ENCODE data around the gene TSC2.

The TSC2 gene

GRCh38 chr16:2061023-2061422 is 13.2 kb downstream of the TSC2 start:
- no peak overlapping the region for H3K4me3 ChIP-seq (IDR thresholded peaks at IDR 0.05; ENCODE audit: insufficient read depth, low read depth, low read length)
- no peak overlapping the region for H3K4me2 ChIP-seq
- H3K9ac ChIP-seq: no peak overlapping the region
- H3K27ac ChIP-seq: no peak overlapping the region
- H3K4me1 ChIP-seq (ENCODE audit: low read depth, poor library complexity, severe bottlenecking): no peaks in the 10 kb centered on the region
- peaks cover under 1% of the 10 kb centered on the region; the same call in 1 of the 2 replicates for H3K36me3 ChIP-seq (ENCODE audit: insufficient read depth)
- no peaks in the 10 kb centered on the region for H3K79me2 ChIP-seq (ENCODE audit: insufficient read depth, low read depth)
- H2AFZ ChIP-seq (ENCODE audit: low read depth): no peak overlapping the region
- H4K20me1 ChIP-seq (ENCODE audit: insufficient read depth): no peaks in the 10 kb centered on the region
- no peak for TF ChIP-seq CTCF (conservative IDR thresholded peaks at IDR 0.05; ENCODE audit: low read depth, low read length)
- H3K27me3 ChIP-seq (ENCODE audit: insufficient read depth, low read depth): no peaks in the 10 kb centered on the region

- H3K4me2 ChIP-seq: no peak overlapping the region
Measured at GRCh38 chr16:2061526-2061925, 13.7 kb downstream of the TSC2 start.

GRCh38 chr16:2062801-2063200 is 15.0 kb downstream of the TSC2 start:
- Histone ChIP-seq H3K36me3 (ENCODE audit: insufficient read depth) (peaks cover 4% of the 10 kb centered on the region; the same call in 1 of the 2 replicates), H3K4me2 (no peak overlapping the region), H2AFZ (ENCODE audit: low read depth) (no peak overlapping the region), H3K4me1 (ENCODE audit: low read depth, poor library complexity, severe bottlenecking) (no peaks in the 10 kb centered on the region), H3K9ac (no peak overlapping the region), H3K79me2 (ENCODE audit: insufficient read depth, low read depth) (no peaks in the 10 kb centered on the region), H3K4me3 (IDR thresholded peaks at IDR 0.05; ENCODE audit: insufficient read depth, low read depth, low read length) (no peak overlapping the region), H3K27me3 (ENCODE audit: insufficient read depth, low read depth) (no peaks in the 10 kb centered on the region), H3K27ac (no peak overlapping the region), H4K20me1 (ENCODE audit: insufficient read depth) (no peaks in the 10 kb centered on the region)
- TF ChIP-seq CTCF (conservative IDR thresholded peaks at IDR 0.05; ENCODE audit: low read depth, low read length): no peak

More at GRCh38 chr16:2061526-2061925, 13.7 kb downstream of the TSC2 start:
- no peak overlapping the region for H3K27ac ChIP-seq
- H2AFZ ChIP-seq (ENCODE audit: low read depth): no peak overlapping the region
- H3K79me2 ChIP-seq (ENCODE audit: insufficient read depth, low read depth): no peaks in the 10 kb centered on the region
- no peak overlapping the region for H3K9ac ChIP-seq
- TF ChIP-seq CTCF (conservative IDR thresholded peaks at IDR 0.05; ENCODE audit: low read depth, low read length): no peak
- no peak overlapping the region for H3K4me3 ChIP-seq (IDR thresholded peaks at IDR 0.05; ENCODE audit: insufficient read depth, low read depth, low read length)
- H3K4me1 ChIP-seq (ENCODE audit: low read depth, poor library complexity, severe bottlenecking): no peaks in the 10 kb centered on the region
- H4K20me1 ChIP-seq (ENCODE audit: insufficient read depth): no peaks in the 10 kb centered on the region
- H3K36me3 ChIP-seq (ENCODE audit: insufficient read depth): peaks cover 4% of the 10 kb centered on the region; the same call in 1 of the 2 replicates
- H3K27me3 ChIP-seq (ENCODE audit: insufficient read depth, low read depth): no peaks in the 10 kb centered on the region

- H3K4me1 ChIP-seq (ENCODE audit: low read depth, poor library complexity, severe bottlenecking): no peaks in the 10 kb centered on the region
- no peaks in the 10 kb centered on the region for H4K20me1 ChIP-seq (ENCODE audit: insufficient read depth)
- no peak overlapping the region for H3K4me2 ChIP-seq
- H2AFZ ChIP-seq (ENCODE audit: low read depth): no peak overlapping the region
- no peak overlapping the region for H3K9ac ChIP-seq
- TF ChIP-seq CTCF (conservative IDR thresholded peaks at IDR 0.05; ENCODE audit: low read depth, low read length): no peak
- H3K4me3 ChIP-seq (IDR thresholded peaks at IDR 0.05; ENCODE audit: insufficient read depth, low read depth, low read length): no peak overlapping the region
- no peaks in the 10 kb centered on the region for H3K27me3 ChIP-seq (ENCODE audit: insufficient read depth, low read depth)
- H3K36me3 ChIP-seq (ENCODE audit: insufficient read depth): peaks cover 4% of the 10 kb centered on the region; the same call in 1 of the 2 replicates
- H3K79me2 ChIP-seq (ENCODE audit: insufficient read depth, low read depth): no peaks in the 10 kb centered on the region
- no peak overlapping the region for H3K27ac ChIP-seq
Measured at GRCh38 chr16:2063861-2064260, 16.1 kb downstream of the TSC2 start.

All from KMS-11 (cell line).